ENCODE data around the gene OR5D18.

DNA sequence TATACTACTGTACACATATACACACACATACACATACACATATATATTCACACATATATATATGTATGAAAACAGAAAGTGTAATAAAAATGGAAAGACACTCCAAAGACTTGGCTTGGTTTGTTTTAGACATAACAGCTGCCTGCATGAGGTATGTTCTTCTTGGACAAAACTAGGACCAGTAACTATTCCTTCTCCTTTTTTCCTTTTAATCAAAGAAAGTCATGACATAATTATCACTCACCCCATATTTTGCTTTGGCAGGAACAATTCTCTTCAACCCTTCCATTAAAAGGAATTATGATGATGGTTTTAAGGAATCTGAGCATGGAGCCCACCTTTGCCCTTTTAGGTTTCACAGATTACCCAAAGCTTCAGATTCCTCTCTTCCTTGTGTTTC is 24.2 kb upstream of the OR5D18 start, which contains the start of gene OR5D14:
- TF ChIP-seq CHD4 (IDR thresholded peaks at IDR 0.05; ENCODE audit: borderline replicate concordance) (no peak), POLR2A (IDR thresholded peaks at IDR 0.05; ENCODE audit: low read length) (no peak), NR3C1 (IDR thresholded peaks at IDR 0.05) (no peak), SREBF2 (IDR thresholded peaks at IDR 0.05) (no peak), EHMT2 (IDR thresholded peaks at IDR 0.05; ENCODE audit: low read depth) (no peak)
